SHP77 (cell line): ENCODE results near the gene PLCD1.
"Not testable (repeated sequence)": the region's sequence is repeated elsewhere in the genome, so short reads cannot be mapped to it uniquely, and the experiment has no call there.

Experiments used
- DNase-seq, 2 experiments: peaks; one replicate each; lab custom pipeline; 2025; lab: John Stamatoyannopoulos, UW

Gene PLCD1

DNA sequence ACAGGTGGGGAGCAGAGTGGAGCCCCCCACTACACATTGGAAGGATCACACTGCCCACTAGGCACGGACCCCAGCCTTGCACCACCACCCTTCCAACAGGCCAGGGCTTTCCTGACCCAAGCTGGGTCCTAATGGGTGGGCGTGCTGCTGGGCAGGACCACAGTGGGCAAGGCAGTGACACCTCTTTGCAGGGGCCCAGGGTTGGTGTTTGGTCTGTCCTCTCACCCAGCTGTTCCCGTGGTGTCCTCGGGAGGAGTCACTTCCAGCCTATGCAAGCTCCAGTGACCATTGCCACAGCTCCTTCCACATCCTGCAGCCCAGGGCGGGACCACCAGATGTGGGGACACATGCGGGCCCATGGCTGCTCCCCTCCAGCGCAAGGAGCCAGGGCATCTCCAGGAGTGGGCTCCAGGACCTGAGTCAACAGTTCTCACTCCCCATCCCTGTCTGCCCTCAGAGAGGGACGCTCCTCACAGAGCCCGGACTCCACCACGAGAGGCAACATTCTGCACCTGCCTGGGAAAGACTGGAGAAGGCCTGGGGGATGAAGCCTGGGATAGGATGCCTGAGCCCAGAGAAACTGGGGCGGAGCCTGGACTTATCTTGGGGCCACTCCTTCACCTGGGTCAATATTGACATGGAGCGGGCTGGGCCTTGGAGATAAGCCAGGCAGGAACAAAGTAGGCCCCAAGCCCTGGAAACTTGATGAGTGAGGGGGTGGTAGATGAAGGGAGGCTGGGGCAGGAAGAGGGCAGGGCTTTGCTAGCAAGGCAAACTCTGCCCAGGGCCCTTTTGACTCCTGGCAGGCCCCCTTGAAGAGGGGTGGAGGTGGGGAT is 42.7 kb downstream of the PLCD1 start:
- no peak for DNase-seq

DNA sequence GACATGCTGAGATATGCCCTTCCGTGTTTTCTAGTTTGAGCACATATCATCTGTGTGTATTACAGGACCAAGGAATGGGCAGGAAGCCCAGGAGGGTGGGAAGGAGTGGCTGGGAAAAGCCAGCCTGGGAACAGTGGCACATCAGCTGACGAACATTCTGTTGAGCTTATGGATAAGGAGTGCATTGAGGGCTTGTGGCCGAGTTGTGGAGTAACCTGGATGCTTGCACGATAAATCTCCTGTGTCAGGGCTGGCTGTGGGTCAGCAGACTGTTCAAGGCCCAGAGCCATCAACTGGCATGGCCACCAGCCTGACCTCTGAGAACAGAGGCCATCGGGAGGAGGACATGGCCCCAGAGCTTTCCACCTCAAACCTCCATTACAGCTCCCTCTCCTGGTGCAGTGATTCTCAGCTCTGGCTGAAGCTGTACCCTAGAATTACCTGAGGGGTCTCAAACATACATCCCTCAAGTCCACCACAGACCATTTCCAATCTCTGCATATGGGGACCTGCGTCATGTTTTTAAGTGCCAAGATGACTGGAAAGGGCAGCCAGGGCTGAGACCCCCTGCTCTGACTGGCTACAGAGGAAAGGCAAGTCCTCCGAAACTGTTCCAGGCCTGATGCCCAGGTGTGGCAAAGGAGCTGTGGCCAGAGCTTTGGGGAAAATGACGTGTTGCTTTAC is 43.7 kb downstream of the PLCD1 start:
- no peak for DNase-seq

DNA sequence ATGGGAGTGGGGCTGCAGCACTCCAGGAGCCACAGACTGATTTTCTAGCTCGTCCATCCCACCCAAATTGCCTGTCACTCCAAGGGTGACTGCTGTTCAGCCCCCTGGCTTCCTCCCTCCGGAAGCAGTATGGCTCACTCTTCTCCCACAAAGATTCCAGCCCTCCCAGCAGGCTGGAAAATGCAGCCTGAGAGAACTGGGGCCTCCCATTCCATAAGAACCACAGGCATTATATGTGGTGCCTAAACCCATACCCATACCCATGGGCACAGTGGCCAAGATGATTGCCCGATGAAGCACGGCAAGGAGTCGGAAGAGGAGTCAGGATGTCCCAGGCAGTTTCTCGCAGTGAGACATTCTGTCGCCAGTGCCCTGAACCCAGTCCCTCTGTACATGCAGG is 44.8 kb downstream of the PLCD1 start:
- DNase-seq = no peak

DNA sequence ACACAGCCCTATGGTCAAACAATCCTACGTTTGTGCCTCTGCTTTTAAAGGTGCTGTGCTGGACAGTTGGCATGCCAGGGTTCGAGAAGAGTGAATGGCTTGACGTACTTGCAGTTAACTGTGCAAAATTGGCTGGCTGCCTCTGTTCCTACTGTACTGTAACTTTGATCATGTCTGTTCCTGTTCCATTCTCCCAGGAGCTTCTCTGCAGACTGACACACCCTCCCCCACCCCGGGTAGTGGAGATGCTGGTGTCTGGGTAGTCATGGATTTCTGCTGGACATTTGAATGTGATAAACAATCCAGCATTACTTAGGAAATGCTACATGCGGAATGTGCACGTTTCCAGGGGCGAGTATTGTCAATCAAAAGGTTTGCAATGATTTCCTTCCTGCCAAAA is 45.4 kb downstream of the PLCD1 start:
- no peak for DNase-seq

DNA sequence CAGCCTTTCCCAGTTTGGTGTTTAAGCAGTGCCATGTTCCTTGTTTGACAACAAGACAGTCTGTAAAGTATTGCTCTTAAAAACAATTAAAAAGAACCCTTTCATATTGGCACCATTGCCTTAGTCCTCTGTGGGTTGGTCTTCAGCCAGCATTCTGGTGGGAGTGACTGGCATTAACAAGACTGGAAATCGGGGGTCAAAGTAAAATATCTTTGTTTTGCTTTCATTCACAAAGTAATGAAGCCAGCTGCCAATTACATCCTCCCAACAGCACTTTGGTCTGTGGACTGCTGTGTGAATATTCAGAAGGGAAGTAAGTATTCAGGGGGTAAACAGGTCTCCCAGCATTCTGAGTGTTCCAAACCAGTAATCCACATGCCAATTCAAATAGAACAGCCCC is 47.1 kb downstream of the PLCD1 start:
- no peak for DNase-seq

DNA sequence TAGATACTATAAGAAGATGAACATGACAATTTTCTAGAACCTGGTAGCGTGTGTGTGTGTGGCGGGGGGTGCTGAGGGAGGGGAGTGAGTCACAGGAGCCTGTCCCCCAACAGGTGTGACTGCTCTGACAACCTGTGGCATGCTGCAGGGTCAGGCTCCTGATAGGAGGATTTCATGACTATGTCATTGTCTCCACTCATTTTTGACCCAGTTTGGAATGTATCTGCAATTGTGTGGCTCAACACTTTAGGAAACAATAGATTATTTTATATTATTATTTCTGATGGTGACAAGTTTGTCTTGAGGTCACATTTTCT is 48.1 kb downstream of the PLCD1 start:
- DNase-seq = no peak

DNA sequence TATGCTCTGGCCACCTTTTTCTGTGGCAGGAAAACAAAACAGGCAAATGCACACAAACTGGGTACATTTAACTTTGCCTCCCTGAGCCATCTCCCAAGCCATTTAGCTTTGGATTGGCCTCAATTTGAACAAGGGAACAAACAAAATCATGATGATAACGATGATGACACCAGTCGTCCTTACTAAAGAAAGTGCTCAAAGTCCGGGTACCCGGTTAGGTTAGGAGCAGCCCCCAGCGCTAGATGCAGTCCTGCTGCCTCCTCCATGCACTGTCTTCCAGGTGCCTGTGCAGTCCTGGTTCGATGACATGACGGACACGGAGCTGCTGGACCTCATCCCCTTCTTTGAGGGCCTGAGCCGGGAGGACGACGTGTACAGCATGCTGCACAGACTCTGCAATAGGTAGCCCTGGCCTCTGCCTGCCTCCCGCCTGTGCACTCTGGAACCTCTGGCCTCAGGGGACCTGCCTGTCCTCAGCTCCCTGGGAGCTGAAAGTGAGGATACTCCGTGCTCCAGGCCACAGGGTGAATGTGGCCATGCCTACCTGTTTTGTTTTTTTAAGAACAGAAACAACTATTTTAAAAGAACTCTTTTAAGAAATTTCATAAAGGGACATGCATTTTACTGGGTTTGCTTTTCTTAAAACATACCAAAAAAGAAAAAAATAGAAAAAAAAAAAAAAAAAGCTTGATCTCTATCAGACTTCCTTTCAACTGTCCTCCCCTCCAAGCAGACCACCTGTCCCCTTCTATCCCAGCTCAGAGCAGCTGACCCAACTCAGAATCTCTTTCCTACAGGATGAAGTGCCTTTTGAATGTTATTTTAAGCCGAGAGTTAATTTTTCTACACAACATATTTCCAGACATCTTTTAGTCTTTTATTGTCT is 48.7 kb downstream of the PLCD1 start:
- DNase-seq = no peak

DNA sequence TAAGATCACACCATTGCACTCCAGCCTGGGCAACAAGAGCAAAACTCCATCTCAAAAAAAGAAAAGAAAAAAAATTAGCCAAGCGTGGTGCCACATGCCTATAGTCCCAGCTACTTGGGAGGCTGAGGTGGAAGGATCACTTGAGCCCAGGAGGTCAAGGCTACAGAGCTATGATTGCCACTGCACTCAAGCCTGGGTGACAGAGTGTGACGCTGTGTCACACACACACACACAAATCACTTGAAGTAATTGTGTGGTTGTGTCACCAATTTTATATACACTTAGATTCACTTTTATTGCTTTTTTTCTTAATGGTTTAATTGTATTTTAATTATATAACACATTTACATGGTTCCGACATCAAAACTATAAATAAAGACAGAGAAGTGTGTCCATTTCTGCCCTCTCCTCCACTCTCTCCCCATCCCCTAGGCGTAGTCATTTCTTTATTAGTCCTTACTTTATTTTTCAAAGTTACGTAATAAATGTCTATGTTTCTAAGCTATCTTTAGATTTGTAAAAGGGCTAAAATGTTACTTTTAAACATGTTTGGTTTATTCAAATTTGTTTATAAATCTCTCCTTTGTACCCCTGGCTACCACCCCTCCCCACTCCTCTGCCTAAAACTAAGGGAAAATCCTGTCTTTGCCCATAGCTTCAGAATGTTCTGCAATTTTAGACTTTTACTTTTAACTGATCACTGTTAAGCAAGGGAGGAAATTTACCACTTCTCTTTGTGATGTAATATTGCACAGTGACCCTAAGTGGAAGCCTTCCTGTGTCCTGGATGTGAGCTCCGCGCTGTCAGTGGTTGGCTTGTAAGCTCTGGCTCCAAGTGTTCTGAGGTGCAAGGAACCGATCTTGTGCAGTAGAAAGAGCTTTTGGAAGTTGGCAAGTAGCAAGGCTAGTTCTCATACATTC is 49.6 kb downstream of the PLCD1 start:
- DNase-seq = no peak

DNA sequence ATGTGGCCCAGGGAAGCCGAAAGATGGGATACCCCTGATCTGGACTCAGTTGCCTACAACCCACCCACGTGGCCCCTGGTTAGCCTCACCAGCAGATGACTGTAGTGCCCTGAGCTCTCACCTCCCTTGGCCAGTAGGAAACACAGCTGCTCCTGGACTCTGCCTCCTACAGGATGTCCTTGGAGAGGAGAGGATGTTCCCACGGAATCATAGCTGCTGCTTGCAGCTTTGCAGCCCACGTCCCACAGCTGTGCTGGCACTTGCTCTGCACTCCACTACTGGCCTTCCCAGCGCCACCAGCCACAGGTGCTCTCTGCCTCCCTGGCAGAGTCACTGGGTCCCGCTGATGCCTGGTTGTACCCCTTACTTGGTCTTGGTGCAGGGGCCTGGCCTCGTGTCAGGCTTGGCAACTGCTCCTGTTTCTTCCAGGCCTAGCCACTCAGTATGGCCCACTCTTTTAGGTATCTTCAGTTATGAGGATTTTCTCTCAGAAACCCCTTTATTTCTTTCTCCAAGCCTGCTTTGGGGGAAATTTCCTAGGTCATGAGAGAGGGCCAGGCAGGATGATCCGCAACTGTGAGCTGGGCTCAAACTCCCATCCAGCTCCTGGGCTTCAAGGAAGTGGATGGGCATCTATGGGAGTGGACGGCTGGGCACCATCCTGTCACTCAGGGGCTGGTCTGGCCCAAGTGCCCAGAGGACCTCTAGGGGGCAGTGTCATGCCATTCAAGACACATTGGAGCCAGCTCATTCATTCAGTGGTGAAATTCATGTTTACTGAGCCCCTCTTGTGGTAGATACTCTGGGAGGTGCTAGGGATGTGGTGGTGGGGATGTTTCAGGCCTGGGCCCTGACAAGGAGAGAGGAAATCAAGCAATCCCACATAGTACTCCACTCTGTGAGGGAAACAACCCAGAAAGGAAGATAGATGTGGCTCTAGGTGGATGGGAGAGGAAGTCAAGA is 55.0 kb downstream of the PLCD1 start:
- DNase-seq = peak; percentile 29 to 57

DNA sequence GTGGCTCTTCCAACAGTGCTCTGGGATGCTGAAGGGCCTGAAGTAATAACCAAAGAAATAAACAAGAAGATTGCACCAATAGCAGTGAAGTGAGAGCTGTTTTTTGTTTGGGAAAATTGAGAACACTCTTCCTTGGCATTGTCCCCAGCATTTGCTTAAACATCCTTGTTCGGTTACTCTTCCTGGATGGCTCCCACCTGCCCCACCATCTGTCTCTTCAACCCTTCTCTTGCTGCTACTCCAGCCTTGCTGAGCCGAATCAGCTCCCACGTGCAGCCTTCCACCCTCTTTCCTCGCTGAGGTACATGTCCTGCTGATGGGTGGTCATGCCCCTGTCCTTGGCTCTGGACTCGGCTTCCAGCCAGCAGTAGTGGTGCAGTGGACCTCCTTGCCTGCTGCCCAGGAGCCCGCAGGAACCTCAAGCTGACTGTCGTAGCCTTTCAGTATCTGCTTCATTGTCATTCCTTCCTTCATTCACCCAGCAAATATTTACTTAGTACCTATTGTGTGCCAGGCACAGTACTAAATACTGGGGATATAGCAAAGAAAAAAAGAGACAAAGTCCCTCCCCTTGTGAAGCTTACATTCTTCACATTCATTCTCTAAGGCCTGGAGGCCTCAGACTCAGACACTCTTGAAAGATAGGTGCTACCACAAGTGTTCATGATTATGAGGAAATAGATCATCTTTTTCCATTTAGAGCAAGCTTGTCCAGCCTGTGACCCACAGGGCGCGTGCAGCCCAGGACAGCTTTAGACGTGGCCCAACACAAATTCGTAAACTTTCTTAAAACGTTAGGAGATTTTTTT is 56.0 kb downstream of the PLCD1 start:
- DNase-seq = no peak

DNA sequence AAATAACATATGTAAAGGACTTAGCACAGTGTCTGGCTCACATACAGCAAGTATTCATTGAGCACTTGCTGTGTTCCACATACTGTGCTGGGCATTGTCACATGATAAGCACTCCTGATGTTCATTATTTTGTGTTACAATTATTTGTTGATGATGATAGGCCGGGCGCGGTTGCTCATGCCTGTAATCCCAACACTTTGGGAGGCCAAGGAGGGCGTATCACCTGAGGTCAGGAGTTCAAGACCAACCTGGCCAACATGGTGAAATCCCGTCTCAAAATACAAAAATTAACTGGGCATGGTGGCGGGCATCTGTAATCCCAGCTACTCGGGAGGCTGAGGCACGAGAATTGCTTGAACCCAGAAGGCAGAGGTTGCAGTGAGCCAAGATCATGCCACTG is 57.4 kb downstream of the PLCD1 start:
- not testable (repeated sequence) for DNase-seq

DNA sequence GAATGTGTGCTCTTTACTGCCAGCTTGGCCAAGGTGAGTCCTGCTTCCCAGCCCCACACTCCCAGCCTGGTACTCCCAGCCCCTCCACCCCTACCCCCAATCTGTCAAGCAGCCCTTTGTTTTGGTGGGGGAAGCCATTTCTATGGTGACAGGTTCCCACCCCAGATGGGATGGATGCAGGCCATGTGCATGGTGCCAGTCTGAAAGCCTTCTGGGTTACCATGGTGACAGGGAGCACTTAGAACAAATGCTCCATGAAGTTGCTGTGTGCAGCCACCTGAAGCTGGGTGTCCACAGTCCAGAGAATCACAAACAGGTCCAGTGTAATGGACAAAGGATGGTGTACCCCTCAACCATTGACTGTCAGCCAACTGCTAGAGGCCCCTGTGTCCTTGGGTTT is 58.0 kb downstream of the PLCD1 start:
- no peak for DNase-seq

DNA sequence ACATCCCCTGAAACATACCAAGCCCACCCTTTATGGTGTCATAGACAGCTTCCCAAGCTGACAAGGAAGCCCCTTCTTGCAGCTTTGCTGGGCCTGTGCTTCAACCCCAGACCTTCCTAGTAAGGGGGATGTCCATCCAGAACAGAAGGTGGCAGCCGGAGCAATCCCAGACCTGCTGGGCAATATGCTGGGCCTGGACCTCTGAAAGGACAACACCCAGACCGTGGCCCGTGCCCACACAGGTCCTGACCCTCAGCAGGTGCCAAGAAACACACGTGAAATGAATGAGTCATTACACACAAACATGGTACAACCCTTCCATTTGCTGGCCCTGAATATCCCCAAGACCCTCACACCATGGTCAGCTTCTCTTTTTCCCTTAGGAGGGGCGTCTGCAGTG is 58.6 kb downstream of the PLCD1 start:
- no peak for DNase-seq

DNA sequence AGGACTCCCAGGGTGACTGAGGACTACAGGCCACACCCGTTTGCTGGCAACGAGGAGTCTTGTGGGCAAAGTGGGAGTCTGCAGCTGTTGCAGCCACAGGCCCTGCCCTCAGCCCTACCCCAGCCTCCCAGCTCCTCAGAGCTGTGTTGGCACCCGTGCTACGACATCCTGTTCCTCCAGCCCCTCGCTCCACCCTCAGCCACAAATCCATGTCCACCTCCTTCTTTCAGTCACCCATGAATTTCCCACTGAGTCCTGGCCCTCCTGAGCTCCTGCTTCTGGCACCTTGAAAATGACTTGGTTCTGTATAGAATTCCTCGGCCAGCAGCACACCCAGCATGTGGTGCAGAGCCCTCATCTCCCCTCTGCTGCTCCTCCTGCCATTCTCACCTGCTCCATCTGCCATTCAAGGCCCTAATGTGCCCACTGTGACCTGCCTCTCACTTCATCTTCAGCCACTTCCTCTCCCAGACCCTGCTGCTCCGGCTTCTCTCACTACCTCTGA is 59.8 kb downstream of the PLCD1 start:
- DNase-seq = no peak

DNA sequence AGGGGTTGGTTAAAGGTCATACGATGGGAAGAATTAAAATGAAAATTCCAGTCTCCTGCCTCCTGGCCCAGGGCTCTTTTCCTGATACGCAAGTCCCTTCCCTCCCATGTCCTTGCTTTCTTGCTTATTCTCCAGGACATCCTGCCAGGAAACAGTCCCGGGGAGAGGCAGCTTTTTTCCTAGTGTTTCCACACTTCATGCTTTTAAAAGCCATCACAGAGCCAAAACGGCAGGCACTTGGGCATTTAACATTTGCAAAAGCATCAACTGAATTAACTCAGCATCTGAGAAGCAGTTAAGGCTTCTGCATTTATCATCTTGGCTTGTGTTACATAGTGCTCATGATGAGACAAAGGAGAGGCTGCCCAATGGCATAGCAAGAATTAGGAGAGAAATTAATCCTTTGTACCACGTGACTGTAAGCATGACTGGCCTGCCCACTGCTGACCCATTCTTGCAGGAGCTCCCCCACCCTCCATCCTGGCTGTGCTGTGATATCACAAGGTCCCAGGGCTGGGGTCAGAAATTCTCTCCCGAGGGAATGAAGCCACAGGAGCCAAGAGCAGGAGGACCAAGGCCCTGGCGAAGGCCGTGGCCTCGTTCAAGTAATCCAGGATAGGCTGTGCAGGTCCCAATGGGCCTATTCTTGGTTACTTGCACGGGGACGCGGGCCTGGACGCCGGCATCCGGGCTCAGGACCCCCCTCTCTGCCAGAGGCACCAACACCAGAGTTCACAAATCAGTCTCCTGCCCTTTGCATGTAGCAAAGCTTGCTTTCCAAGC is 60.4 kb downstream of the PLCD1 start:
- DNase-seq = no peak

DNA sequence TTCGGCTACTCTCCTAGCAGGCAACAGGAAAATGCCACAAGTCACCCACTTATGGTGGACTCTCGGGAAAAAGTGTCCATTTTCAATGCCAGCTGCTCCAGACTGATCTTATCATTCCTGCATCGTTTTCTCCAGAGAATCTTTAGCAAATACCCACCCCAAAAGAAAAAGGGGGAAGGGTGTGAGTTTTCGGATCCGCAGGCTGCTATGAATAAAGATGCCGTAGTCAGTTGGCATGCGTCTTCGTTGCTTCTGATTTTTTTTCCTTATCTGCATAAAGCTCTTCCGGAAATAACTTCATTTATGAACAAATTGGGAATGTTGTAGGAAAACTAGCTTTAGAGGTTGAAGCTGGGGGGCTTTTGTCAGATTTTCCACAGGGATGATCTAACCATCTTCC is 61.2 kb downstream of the PLCD1 start:
- no peak for DNase-seq

DNA sequence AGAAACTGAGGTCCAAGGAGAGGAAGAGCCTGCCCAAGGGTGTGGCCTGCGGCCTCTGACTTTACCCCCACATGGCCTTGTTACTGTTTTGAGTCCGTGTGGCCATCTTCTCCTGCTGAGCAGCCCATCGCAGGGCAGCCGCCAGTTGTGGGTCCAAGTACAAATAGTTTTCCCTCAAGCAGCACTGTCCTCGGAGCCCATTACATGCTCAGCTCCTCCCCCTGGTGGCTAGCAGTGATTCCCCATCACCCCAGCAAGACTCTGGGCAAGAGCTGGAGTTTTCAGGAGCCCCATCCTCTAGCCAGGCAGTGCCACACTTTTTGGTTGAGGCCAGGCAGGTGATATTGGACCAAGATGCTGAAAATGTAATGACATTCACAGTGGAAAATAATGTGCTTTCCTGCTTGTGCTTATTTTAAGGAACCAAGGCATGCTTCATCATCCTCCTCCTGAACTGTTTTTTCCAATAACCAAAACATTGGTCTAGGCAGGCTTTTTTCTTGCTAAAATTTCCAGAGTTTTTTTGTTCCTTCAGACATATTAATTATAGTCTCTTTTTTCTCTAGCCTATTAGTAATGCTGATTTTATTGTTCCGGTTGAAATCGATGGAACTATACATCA is 62.1 kb downstream of the PLCD1 start:
- DNase-seq = peak in 1 of 2 experiments; percentile 13

DNA sequence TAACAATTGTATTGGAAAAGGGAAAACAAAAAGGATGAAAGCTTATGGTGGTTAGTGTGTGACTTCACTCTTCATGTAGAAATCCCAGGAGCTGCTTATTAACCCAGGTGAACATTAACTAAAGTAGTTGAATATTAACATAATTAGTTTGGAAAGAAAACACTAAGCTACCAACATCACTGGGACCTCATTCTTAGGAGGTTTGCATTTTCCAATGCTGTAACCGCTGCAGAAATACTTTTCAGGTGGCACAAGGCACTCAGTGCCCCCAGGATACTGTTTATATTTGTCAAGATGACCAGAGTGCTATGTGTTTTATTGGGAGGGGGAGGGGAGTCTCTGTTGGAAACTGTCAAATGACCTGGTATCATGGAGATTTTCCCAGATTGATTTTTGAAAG is 64.7 kb downstream of the PLCD1 start:
- DNase-seq = no peak
